CD14-positive monocyte (primary cell): Measurements from ENCODE around the gene RGMA. TPM values are rescaled to one million over a fixed set of nuclear protein-coding genes. Genes with fewer than 3 reads are reported as not detected.

ENCODE experiments used
- DNase-seq, 3 donors: peaks; one replicate each; pipeline ENCODE4 v3.0.0-alpha.2; 2011 to 2022
- H2AFZ ChIP-seq: 2 replicates; pipeline ENCODE4 v1.6.0; 2012; ENCODE audit warnings: mild to moderate bottlenecking, low read depth, low read length, inconsistent platforms; ENCODE audit not compliant: insufficient read depth, poor library complexity, severe bottlenecking
- H3K27ac ChIP-seq, 2 donors: 1 replicate in 1 of 2; 2 replicates in 1 of 2; pipeline ENCODE4 v1.5.1; 2012 to 2013; ENCODE audit warnings: low read length in 2 of 2, control low read depth in 1 of 2, inconsistent platforms in 1 of 2, low read depth in 1 of 2, mild to moderate bottlenecking in 1 of 2
- H3K27me3 ChIP-seq, 2 donors: one replicate each; pipeline versions ENCODE4 v1.6.0 to v1.6.1; 2011 to 2013; ENCODE audit warnings: low read length in 2 of 2; ENCODE audit not compliant: control insufficient read depth in 2 of 2, insufficient read depth in 2 of 2
- H3K36me3 ChIP-seq, 2 donors: replicated peaks in 1 of 2; 1 replicate in 1 of 2; 2 replicates in 1 of 2; pipeline versions ENCODE4 v1.5.1 to v1.6.1; 2012 to 2013; ENCODE audit warnings: low read length in 2 of 2, control low read depth in 1 of 2, inconsistent platforms in 1 of 2, mild to moderate bottlenecking in 1 of 2; ENCODE audit not compliant: insufficient read depth in 2 of 2, control insufficient read depth in 1 of 2
- H3K4me1 ChIP-seq, 2 donors: 1 replicate in 1 of 2; 2 replicates in 1 of 2; pipeline versions ENCODE4 v1.5.1 to v1.6.1; 2012 to 2013; ENCODE audit warnings: low read length in 2 of 2, control low read depth in 1 of 2, inconsistent platforms in 1 of 2, mild to moderate bottlenecking in 1 of 2, moderate library complexity in 1 of 2; ENCODE audit not compliant: insufficient read depth in 2 of 2, control insufficient read depth in 1 of 2
- H3K4me2 ChIP-seq: replicated peaks from 2 replicates; pipeline ENCODE3; 2012; ENCODE audit warnings: low read length, moderate library complexity, mild to moderate bottlenecking; ENCODE audit not compliant: poor library complexity, severe bottlenecking; ENCODE audit errors: extremely low read depth
- H3K4me3 ChIP-seq, 3 experiments: fragments of 200-600 bp in 1 of 3; sonication (generic) in 1 of 3; replicated peaks in 1 of 3; 1 replicate in 2 of 3; 2 replicates in 1 of 3; pipeline ENCODE4 v1.5.1; 2011 to 2013; ENCODE audit warnings: low read length in 3 of 3, mild to moderate bottlenecking in 3 of 3, control low read depth in 2 of 3, low read depth in 2 of 3, inconsistent platforms in 1 of 3, moderate library complexity in 1 of 3
- H3K79me2 ChIP-seq: 2 replicates; pipeline ENCODE4 v1.6.0; 2012; ENCODE audit warnings: mild to moderate bottlenecking, control low read depth, inconsistent platforms, low read length, moderate library complexity; ENCODE audit not compliant: insufficient read depth
- H3K9ac ChIP-seq: 2 replicates; pipeline ENCODE4 v1.6.0; 2017; ENCODE audit warnings: low read length, mild to moderate bottlenecking; ENCODE audit not compliant: insufficient read depth, poor library complexity, severe bottlenecking
- H3K9me3 ChIP-seq, 2 donors: replicated peaks in 1 of 2; 1 replicate in 1 of 2; 2 replicates in 1 of 2; pipeline versions ENCODE4 v1.5.1 to v1.6.1; 2012 to 2013; ENCODE audit warnings: low read length in 2 of 2, control low read depth in 1 of 2; ENCODE audit not compliant: control insufficient read depth in 1 of 2, insufficient read depth in 1 of 2
- H4K20me1 ChIP-seq: 2 replicates; pipeline ENCODE4 v1.6.0; 2012; ENCODE audit warnings: mild to moderate bottlenecking, low read length, control low read depth, moderate library complexity; ENCODE audit not compliant: insufficient read depth
- H3K27ac Mint-ChIP-seq, 7 donors: one replicate each; pipeline ENCODE4 v1.8.0; 2020; ENCODE audit warnings: mild to moderate bottlenecking in 7 of 7, mixed read lengths in 7 of 7, moderate library complexity in 6 of 7, inconsistent platforms in 2 of 7
- H3K27me3 Mint-ChIP-seq, 3 donors: one replicate each; pipeline ENCODE4 v1.8.0; 2021 to 2022; ENCODE audit warnings: low read depth in 3 of 3, mild to moderate bottlenecking in 3 of 3, mixed read lengths in 3 of 3, moderate library complexity in 3 of 3, inconsistent platforms in 1 of 3
- H3K36me3 Mint-ChIP-seq, 2 donors: one replicate each; pipeline ENCODE4 v1.8.0; 2020; ENCODE audit warnings: mixed read lengths in 2 of 2, inconsistent platforms in 1 of 2, mild to moderate bottlenecking in 1 of 2
- H3K4me1 Mint-ChIP-seq: one replicate; pipeline ENCODE4 v1.8.0; 2020; ENCODE audit warnings: mild to moderate bottlenecking, mixed read lengths
- H3K4me3 Mint-ChIP-seq, 2 donors: one replicate each; pipeline ENCODE4 v1.8.0; 2020; ENCODE audit warnings: mild to moderate bottlenecking in 2 of 2, mixed read lengths in 2 of 2, moderate library complexity in 1 of 2
- H3K9me3 Mint-ChIP-seq, 7 donors: one replicate each; pipeline ENCODE4 v1.8.0; 2020 to 2022; ENCODE audit warnings: mixed read lengths in 7 of 7, mild to moderate bottlenecking in 6 of 7, moderate library complexity in 6 of 7, inconsistent platforms in 2 of 7
- WGBS: methylation state at CpG from one replicate; pipeline ENCODE4 v1.1.5; 2013; ENCODE audit warnings: missing lambda C conversion rate; ENCODE audit not compliant: insufficient coverage; 5-methylcytosine and 5-hydroxymethylcytosine counted together
- intact Hi-C, 2 donors: fragments of 100-400 bp; cut with micrococcal nuclease; formaldehyde crosslinking; loops; one replicate each; pipeline versions ENCODE4 v1.15.0 to v1.15.1; 2023
- polyA plus RNA-seq, 3 donors: library from polyadenylated mRNA; depleted of rRNA in 1 of 3; unstranded in 2 of 3; stranded (reverse) in 1 of 3; fragments of 300-500 nt in 2 of 3; fragments of >200 nt in 1 of 3; fragmentation: Illumina TruSeq in 2 of 3; gene quantifications; 1 replicate in 2 of 3; 2 replicates in 1 of 3; pipeline ENCODE4 v1.2.3, GENCODE V29; 2012 to 2021
- TF ChIP-seq, protein P1 (sequence below): fragments of 200-600 bp; IDR thresholded peaks from one replicate; pipeline ENCODE4 v1.8.0; 2022; ENCODE audit warnings: antibody characterized with exemption, mild to moderate bottlenecking

The RGMA gene
- polyA plus RNA-seq, 3 donors = 0.07 to 0.35 (median 0.08) TPM

DNA sequence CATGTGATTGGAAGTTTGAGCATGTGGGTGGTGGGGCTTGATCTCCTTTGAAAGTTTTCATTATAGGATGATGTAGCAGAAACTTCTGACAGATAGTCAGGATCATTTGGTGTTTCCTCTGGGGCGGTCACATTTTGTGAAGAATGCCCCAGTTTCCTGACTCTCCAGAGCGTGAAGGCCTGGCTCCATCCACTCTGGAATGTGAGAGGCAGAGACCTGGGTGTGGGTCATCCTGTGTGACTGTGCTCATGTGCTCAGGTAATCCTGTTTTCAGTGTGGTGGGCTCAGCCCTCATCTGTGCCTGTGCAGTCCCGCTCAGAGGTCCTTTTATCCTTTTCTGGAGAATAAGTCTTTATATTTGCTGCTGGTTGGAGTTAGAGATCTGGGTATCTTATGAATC lies 81.0 kb downstream of the RGMA start:
- Histone ChIP-seq H3K4me3 (no peak overlapping the region), H3K4me1 (no peaks in the 10 kb centered on the region), H3K79me2 (peaks cover 4% of the 10 kb centered on the region), H4K20me1 (peaks cover 43% of the 10 kb centered on the region), H3K27me3 (no peaks in the 10 kb centered on the region), H3K36me3 (peaks cover 90 to 100% of the 10 kb centered on the region in 2 donors), H3K4me2 (no peak overlapping the region), H2AFZ (no peak overlapping the region), H3K9me3 (no peaks in the 10 kb centered on the region), H3K27ac (no peak overlapping the region), H3K9ac (no peak overlapping the region)
- H3K27ac Mint-ChIP-seq = peak overlapping the region in 2 of 7 donors; percentile 6 to 68
- H3K4me1 Mint-ChIP-seq = no peaks in the 10 kb centered on the region
- intact Hi-C loops = loop anchor here (5.0 to 10.0 kb wide), 2 partner anchors 41 to 53 kb away; no protein-coding TSS in a partner anchor
- DNase-seq = no peak
- H3K9me3 Mint-ChIP-seq = no peaks in the 10 kb centered on the region
- H3K4me3 Mint-ChIP-seq = no peak overlapping the region
- TF ChIP-seq, protein P1, sequence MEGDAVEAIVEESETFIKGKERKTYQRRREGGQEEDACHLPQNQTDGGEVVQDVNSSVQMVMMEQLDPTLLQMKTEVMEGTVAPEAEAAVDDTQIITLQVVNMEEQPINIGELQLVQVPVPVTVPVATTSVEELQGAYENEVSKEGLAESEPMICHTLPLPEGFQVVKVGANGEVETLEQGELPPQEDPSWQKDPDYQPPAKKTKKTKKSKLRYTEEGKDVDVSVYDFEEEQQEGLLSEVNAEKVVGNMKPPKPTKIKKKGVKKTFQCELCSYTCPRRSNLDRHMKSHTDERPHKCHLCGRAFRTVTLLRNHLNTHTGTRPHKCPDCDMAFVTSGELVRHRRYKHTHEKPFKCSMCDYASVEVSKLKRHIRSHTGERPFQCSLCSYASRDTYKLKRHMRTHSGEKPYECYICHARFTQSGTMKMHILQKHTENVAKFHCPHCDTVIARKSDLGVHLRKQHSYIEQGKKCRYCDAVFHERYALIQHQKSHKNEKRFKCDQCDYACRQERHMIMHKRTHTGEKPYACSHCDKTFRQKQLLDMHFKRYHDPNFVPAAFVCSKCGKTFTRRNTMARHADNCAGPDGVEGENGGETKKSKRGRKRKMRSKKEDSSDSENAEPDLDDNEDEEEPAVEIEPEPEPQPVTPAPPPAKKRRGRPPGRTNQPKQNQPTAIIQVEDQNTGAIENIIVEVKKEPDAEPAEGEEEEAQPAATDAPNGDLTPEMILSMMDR = no peak
- no peaks in the 10 kb centered on the region for H3K27me3 Mint-ChIP-seq
- no CpG with 5 or more reads among the region's 3 CpGs for WGBS
- H3K36me3 Mint-ChIP-seq = peaks cover 92 to 94% of the 10 kb centered on the region in 2 donors

DNA sequence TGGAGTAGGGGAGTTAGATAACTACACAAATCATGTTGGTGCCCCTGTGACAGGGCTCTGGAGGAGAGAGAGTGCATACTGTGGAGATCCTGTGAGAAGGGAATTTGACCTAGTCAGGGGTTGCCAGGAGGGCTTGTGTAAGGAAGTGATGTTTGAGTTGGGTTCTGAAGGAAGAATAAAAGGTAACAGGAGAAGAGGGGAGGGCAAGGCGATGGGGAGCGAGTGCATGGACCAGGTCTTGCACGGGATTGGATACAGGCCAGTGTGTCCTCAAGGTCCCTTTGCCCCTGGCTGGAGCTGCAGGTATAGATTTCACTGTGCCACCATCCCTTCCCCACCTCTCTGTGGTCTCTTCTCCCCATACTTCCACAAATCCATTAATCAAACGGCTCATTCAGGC lies 83.9 kb downstream of the RGMA start:
- no peak overlapping the region for H2AFZ ChIP-seq
- no peaks in the 10 kb centered on the region for H3K27me3 ChIP-seq
- H3K9me3 Mint-ChIP-seq = no peaks in the 10 kb centered on the region
- H3K4me1 ChIP-seq = no peaks in the 10 kb centered on the region
- 100% methylated on average over 1 of the region's 4 CpGs for WGBS
- TF ChIP-seq, protein P1 = no peak
- no peaks in the 10 kb centered on the region for H3K27me3 Mint-ChIP-seq
- H3K9ac ChIP-seq = no peak overlapping the region
- intact Hi-C loops = loop anchor here (5.0 to 10.0 kb wide), 2 partner anchors 38 to 50 kb away; no protein-coding TSS in a partner anchor
- no peak for DNase-seq
- no peak overlapping the region for H3K4me2 ChIP-seq
- H3K27ac Mint-ChIP-seq = peak overlapping the region in 3 of 7 donors; percentile 13 to 78 (median 43)
- no peaks in the 10 kb centered on the region for H3K4me1 Mint-ChIP-seq
- H3K36me3 Mint-ChIP-seq = peaks cover 92% of the 10 kb centered on the region in 2 donors
- peaks cover 90 to 100% of the 10 kb centered on the region in 2 donors for H3K36me3 ChIP-seq
- no peak overlapping the region for H3K4me3 ChIP-seq
- H3K79me2 ChIP-seq = peaks cover 4% of the 10 kb centered on the region
- peak overlapping the region in 1 of 2 donors; percentile 28 for H3K27ac ChIP-seq
- H4K20me1 ChIP-seq = peaks cover 42% of the 10 kb centered on the region
- H3K4me3 Mint-ChIP-seq = no peak overlapping the region
- H3K9me3 ChIP-seq = no peaks in the 10 kb centered on the region
